ENCODE results near the gene COX7C.
"Not testable (repeated sequence)": the region's sequence is repeated elsewhere in the genome, so short reads cannot be mapped to it uniquely, and the experiment has no call there.

The COX7C gene, protein sequence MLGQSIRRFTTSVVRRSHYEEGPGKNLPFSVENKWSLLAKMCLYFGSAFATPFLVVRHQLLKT

DNA sequence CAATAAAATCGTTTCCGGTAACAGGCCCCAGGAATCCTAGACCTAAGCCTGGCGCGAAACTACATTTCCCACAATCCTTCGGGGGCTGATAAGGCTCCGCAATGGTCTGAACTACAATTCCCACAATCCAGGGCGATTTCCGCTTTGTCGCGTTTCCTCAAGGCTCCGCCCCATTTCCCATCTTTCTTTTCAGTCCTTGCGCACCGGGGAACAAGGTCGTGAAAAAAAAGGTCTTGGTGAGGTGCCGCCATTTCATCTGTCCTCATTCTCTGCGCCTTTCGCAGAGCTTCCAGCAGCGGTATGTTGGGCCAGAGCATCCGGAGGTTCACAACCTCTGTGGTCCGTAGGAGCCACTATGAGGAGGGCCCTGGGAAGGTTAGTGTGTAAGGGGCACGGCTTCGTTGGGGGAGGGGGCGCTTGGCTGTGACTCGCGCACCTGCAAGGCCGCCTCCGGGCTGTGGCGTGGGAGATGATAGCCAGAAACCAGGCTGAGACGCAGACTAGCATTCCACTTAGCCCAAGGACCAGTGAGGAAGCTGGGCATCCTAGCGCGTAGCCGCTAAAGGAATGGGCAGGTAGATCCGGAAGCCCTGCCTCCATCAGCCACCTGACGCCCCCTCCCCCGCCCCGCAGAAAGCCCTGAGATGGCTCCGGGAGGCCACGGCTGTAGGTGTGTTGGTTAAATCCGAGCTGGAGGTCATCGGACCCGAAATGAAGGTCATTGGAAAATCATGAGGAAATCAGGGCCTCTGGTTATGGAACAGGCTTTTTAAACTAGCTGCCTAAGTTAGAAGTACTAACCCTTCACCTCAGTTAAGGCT lies at the start of gene COX7C:
Gene COX7C (plus strand): TSS at position 186 of the 821 bp plus-strand sequence. CDS start 115 bp downstream, at position 301.
- in situ Hi-C loops (cut with MboI; ENCODE audit: low sequenced_read_pairs) = no loop called here

DNA sequence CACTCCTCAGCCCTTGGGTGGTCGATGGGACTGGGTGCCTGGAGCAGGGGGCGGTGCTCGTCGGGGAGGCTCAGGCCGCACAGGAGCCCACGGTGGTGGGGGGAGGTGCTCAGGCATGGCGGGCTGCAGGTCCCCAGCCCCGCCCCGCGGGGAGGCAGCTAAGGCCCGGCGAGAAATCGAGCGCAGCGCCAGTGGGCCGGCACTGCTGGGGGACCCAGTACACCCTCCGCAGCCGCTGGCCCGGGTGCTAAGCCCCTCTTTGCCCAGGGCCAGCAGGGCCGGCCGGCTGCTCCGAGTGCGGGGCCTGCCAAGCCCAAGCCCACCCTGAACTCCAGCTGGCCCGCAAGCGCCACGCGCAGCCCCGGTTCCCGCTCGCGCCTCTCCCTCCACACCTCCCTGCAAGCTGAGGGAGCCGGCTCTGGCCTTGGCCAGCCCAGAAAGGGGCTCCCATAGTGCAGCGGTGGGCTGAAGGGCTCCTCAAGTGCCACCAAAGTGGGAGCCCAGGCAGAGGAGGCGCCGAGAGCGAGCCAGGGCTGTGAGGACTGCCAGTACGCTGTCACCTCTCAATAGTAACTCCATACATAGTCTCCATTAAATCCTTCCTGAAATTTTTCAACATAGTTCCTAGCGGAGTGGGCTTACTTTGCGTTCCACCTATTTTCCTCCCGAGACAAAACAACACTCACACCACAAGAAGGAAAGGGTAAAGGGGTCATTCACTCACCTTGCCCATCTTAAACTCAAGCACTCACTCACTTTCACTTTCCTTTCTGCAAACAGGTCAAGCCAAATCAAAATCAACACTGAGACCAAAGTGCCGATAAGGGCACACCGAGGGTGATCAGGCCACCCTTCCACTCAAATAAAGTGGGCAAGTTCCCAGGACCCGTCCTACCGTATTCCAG lies 48.0 kb upstream of the COX7C start:
- in situ Hi-C loops (cut with MboI; ENCODE audit: low sequenced_read_pairs) = not testable (repeated sequence)

DNA sequence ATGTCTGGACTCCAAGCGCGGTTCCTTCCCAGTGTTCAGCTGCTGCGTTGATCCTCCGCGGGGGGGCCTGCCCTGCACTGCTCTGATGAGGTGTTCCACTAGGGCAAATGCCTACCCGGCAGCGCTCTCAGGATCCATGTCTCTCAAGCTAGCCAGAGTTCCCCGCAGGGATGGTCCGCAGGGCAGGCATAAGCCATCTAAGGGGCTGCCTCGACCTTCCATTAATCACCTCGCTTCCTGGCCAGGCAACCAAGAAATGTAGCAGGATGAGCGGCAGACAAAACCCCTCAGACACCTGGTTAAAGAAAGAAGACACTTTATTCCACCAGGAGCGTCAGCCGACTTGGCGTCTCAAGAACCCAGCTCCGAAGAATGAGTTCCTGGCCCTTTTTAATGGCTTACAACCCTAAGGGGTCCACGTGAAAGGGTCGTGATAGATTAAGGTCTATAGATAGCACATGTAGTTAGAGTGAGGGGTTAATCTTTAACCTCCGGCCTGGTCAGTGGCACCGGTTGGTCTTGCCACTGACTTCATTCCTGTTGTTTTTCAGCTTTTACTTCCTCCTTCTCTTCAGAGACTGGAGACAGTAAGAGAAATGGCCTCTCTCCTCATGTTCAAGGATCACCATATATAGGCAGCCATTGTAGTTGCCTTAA lies 47.2 kb upstream of the COX7C start:
- in situ Hi-C loops (cut with MboI; ENCODE audit: low sequenced_read_pairs) = no loop called here

DNA sequence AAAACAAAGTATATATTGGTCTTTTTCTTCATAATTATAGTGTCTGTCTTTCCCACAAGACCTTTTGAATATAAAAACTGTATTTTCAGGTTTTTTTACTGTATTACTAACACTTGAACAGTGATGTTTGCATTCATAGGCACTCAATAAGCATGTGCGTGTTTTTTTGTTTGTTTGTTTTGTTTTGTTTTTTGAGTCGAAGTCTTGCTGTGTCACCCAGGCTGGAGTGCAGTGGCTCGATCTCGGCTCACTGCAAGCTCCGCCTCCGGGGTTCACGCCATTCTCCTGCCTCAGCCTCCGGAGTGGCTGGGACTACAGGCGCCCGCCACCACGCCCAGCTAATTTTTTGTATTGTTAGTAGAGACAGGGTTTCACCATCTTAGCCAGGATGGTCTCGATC lies 46.6 kb upstream of the COX7C start:
- in situ Hi-C loops (cut with MboI; ENCODE audit: low sequenced_read_pairs) = not testable (repeated sequence)

DNA sequence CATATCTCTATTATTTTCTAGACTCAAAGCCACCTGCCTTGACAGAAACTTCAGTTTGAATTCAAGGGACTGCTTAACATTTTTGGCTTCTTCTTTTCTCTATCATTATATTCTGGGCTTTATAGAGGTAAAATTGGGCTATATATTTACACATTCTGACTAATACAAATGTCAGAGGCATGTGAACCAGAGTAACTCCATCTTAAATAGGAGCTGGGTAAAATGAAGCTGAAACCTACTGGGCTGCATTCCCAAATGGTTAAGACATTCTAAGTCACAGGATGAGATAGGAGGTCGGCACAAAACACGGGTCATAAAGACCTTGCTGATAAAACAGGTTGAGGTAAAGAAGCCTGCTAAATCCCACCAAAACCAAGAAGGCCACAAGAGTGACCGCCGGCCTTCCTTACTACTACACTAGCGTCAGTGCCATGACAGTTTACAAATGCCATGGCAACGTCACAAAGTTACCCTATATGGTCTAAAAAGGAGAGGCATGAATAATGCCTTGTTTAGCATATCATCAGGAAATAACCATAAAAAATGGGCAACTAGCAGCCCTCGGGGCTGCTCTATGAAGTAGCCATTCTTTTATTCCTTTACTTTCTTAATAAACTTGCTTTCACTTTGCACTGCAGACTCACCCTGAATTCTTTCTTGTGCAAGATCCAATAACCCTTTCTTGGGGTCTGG lies 44.8 kb upstream of the COX7C start:
- in situ Hi-C loops (cut with MboI; ENCODE audit: low sequenced_read_pairs) = no loop called here

DNA sequence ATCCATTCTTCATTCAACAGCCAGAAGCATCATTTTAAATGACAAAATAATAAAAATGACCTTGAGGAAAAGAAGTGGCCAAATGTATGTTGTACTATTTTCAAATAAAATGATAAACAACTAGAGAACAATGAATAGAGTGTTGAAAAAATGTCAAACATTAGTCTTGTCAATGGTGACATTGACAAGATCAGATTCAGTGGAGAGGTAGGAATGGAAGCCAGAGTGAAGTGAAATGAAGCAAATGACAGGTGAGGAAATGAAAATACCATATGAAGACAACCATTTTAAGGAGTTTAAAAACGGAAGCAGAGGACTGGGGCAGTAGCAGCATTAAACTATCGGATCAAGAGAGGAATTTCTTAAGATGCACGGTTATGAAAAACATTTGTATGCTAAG lies 38.2 kb upstream of the COX7C start:
- in situ Hi-C loops (cut with MboI; ENCODE audit: low sequenced_read_pairs) = no loop called here

DNA sequence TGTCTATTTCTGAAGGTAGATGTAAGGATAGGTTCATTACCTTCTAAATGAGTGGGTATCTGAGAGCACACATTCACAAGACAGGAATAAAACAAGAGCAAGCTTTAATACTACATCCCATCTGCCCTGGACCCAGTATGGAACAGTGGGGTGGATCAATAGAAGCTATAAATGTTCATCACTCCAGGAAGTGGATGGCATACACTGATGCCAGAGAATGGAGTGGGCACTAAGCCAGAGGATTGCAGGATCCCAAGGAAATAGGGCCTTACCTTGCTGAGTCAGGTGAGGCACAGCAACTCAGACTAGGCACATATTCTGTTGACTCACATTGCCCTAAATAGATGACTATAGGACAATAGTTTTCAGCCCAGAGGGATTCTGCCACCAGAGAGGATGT lies 21.3 kb upstream of the COX7C start:
- in situ Hi-C loops (cut with MboI; ENCODE audit: low sequenced_read_pairs) = no loop called here

DNA sequence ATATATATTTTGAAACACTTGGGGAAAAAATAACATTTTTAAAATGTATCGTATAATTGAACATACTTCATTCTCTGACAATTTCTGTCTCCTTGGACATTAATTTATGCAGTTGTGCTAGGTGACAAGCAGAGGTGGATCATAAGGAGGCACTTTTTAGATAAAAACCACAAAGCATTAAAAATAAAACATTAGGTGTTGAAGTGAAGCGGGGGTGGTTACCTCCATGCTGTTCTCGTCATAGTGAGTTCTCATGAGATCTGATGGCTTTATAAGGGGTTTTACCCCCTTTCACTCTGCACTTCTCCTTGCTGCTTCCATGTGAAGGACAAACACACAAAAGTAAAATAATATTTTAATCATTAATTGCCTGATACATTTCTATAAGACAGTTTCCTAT lies 11.9 kb upstream of the COX7C start:
- in situ Hi-C loops (cut with MboI; ENCODE audit: low sequenced_read_pairs) = no loop called here

DNA sequence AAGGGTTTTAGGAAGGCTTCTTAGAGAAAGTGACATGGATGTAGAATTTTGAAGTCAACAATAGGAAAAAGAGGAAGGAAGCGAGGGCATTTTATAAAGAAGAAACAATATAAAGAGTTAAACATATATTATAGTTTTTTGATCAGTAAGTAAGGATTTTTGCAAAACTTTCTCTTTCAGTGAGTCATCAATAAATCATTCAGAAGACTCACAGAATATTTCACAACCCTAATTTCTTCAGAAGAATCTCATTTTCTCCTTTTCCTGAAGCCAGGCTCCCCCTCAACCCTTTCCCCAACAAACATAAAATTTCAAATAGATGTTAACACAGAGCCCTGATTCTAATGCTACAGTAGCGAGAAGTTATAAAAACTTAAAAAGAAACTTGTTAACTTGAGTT lies 4.3 kb upstream of the COX7C start:
- in situ Hi-C loops (cut with MboI; ENCODE audit: low sequenced_read_pairs) = no loop called here

DNA sequence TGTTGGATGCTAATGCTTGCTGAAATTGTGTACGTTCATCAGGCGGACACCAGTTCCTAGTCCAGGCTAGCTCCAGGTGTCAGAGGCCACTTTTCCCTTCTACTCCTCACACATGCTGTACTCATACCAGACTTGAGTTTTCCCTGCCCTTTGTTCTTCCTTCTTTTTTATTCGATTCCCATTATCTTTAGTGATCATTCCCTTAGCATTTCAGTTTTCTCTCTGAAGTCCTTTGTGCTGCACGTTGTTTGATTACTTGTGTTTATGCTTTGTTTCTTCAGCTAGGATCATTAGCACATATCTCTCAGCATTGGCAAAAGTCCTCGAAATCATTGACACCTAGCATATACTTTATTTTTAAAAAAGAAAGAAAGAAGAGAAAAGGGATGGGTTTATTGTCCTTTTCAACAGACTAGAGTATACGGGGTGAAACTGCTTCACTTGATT lies 409 bp upstream of the COX7C start:
- in situ Hi-C loops (cut with MboI; ENCODE audit: low sequenced_read_pairs) = no loop called here

DNA sequence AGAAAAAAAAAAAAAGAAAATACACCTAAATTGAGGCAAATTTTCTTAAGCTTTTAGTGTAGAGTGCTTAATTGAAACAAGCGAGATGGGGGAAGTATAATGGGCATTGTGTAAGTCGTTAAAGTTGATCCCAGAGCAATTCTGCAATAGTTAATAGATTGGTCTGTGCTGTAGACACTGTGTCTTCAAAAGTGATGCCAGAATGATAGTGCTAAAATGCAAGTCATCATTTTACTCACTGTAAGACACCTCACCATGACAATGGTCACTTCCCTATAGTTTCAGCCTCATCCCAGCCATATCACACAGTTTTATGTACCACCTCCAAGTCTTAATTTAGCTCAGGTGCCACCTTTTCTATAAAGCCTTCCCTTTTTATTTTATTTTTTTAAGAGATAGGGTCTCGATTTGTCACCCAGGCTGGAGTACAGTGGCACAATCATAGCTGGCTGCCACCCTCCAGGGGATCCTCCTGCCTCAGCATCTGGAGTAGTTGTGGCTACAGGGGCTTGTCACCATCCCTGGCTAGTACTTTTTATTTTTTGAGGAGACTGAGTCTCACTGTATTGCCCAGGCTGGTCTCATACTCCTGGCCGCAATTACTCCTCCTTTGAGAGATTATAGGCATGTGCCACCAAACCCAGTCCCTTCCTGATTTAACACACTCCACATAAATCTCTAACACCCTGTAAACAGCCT lies 6.2 kb downstream of the COX7C start:
- in situ Hi-C loops (cut with MboI; ENCODE audit: low sequenced_read_pairs) = no loop called here

DNA sequence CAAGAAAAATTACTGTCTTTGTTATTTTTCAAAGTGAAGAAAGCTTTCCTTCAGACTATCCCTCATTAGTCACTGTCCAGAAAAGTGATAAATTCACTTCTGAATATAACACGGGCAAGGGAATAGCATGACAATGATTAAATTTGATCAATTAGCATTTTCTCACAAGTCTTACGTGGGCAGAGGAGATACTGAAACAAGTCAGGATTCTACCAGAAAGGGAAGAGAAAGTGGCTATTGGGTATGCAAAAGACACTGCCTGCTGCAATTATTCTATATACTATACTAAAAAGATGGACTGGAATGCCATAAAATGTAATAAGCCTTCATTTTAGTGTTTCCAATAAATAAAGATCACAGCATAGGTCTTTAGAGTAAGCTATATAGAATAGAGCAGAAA lies 7.4 kb downstream of the COX7C start:
- in situ Hi-C loops (cut with MboI; ENCODE audit: low sequenced_read_pairs) = no loop called here

DNA sequence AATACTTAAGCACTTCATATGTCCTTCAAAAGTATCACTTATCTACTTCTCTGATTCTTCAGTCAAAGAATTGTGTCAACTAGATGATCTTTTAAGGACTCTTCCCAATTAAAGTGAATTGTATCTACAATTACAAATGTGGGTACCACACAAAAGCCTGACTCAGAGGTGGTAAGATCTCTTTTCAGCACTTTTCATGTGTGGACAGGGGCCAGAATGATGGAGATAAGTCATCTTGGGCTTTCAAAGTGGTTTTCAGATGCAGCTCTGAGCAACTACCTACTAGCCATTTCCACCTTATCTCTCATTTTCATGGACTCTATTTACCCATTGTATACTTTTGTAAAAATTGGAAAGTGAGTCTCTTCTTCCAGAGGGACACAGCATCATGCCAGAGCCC lies 8.4 kb downstream of the COX7C start:
- in situ Hi-C loops (cut with MboI; ENCODE audit: low sequenced_read_pairs) = no loop called here

DNA sequence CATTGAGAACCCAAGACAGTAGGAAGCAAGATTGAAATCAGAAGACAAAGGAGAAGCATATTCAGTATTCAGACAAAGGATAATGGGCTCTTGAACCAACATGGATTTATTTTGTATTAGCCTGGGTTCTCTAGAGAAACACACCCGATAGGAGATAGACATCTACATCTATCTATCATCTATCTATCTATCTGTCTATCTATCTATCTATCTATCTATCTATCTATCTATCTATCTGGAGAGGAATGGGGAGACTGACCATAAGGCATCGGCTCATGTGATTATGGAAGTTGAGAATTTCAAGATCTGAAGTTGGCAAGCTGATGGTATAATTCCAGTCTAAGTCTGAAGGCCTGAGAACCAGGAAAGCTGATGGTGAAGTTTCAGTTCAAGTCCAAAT lies 13.4 kb downstream of the COX7C start:
- in situ Hi-C loops (cut with MboI; ENCODE audit: low sequenced_read_pairs) = no loop called here

DNA sequence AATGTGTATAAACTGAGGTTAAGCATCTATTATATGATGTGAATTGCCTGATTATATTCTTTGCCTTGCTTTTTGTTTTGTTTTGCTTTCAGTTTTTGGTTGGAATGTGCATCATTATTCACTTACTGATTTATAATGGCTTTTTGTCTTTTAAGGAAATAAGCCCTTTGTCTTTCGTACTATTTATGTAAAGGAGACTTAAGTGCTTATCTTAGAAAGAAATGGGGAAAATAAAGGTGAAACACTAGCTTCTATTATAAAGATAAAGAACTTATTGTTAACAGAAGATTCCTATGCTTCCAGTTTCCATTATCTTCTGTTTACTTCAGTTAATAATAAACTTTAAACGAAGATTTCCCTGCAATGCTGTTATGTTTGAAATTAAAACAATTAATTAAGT lies 23.3 kb downstream of the COX7C start:
- in situ Hi-C loops (cut with MboI; ENCODE audit: low sequenced_read_pairs) = no loop called here

DNA sequence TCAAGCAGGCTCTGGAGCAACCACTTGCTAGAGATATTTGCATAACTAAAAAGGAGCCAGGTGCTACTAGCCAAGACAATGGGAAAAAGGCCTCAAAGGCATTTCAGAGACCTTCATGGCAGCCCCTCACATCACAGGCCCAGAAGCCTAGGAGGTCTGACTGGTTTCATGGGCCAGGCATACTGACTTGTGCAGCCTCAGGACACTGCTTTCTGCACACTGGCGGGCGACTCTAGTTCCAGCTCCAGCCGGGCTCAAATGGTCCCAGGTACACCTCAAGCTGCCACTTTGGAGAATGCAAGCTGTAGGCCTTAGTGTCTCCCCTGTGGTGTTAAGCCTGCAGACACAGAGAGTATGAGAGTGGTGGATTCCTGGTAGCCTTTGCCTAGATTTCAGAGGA lies 27.1 kb downstream of the COX7C start:
- in situ Hi-C loops (cut with MboI; ENCODE audit: low sequenced_read_pairs) = no loop called here

DNA sequence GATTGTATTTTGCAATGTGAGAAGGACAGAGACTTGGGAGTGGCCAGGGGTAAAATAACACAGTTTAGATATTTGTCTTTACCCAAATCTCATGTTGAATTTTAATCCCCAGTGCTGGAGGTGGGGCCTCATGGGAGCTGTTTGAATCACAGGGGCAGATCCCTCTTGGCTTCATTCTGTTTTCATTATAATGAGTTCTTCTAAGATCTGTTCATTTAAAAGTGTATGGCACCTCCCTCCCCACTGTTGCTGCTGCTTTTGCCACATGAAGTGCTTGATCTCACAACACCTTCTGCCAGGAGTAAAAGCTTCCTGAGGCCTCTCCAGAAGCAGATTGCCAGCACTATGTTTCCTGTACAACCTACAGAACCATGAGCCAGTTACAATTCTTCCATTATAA lies 28.1 kb downstream of the COX7C start:
- in situ Hi-C loops (cut with MboI; ENCODE audit: low sequenced_read_pairs) = no loop called here

DNA sequence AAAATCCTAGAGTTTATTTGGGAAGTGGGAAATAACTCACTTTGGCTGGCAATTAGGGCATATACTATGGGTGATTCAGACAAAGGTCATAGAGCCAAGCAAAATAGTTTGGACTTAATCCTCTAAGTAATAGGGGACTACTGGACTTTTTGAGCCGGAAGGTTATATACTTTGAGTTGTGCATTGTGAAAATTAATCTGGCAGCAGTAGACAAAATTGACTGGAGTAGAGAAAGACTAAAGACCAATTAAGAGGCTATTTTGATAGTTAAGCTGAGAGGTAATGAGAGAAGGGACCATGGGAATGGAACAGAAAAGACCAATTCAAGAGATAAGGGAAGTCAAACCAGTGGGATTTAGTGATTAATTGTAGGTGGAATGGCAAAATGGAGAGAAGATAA lies 28.9 kb downstream of the COX7C start:
- in situ Hi-C loops (cut with MboI; ENCODE audit: low sequenced_read_pairs) = no loop called here

DNA sequence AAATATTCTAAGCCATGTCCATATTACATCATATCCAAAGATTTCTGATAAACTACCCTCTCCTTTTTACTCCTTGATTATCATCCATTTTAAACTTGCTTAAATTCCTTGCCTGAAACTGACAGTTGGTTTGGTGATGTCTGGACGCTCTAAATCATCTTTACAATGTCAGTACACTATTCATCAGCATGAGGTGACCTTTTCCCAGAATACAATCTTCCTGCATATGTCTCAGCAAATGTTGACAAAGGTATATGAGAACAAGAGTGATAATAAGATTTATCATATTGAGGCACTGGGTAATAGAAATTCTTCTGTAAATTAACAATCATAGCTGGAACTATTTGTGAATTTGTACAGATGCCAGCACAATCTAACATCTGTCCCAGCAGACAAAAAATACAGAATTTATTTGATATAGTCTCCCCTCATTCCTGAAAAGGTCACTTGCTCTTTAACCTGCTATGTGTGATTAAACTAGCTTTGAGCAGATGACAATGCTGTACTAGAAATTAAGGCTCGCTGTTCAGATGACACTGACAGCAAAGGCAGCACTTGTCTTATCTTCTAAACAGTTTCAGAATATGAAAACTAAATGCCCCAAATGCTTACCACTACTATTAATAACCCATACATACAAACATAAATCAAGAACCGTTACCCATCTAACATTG lies 32.2 kb downstream of the COX7C start:
- in situ Hi-C loops (cut with MboI; ENCODE audit: low sequenced_read_pairs) = no loop called here

DNA sequence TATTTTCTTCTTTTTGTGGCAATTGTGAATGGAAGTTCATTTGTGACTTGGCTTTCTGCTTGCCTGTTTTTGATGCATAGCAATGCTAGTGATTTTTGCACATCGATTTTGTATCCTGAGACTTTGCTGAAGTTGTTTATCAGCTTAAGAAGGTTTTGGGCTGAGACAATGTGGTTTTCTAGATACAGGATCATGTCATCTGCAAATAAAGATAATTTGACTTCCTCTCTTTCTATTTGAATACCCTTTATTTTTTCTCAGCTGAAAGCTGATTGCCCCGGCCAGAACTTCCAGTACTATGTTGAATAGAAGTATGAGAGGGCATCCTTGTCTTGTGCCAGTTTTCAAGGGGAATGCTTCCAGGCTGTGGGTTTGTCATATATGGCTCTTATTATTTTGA lies 43.0 kb downstream of the COX7C start:
- in situ Hi-C loops (cut with MboI; ENCODE audit: low sequenced_read_pairs) = not testable (repeated sequence)
